Measurements from ENCODE around the gene NID2.

Gene NID2

DNA sequence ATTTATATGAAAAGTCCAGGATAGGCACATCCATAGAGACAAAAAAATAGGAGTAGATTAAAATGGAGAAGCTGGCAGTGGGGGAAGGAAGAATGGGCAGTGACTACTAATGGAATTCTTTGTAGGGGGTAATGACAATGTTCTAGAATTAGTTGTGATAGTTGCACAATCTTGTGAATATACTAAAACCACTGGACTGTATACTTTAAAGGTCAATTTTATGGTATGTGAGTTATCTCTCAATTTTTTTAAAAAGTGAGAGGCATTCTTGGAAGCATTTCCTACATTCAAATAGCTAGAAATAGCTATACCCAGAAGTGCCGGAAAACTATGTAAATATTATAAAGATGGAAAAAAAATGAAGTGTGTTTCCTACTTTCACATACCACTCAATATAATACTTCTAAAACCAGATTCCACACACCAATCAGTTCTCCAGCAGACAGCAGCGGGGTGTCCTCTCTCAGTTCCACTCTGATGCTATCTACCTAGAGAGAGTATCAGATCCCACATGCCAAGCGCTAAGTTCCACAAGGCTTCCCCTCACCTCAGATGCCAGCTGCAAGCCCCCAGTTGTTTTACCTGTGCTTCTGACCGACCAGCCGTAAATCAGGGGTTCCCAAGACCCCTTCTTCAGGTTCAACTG, 41.7 kb upstream of the NID2 start (continued):
- TF ChIP-seq, protein P1, sequence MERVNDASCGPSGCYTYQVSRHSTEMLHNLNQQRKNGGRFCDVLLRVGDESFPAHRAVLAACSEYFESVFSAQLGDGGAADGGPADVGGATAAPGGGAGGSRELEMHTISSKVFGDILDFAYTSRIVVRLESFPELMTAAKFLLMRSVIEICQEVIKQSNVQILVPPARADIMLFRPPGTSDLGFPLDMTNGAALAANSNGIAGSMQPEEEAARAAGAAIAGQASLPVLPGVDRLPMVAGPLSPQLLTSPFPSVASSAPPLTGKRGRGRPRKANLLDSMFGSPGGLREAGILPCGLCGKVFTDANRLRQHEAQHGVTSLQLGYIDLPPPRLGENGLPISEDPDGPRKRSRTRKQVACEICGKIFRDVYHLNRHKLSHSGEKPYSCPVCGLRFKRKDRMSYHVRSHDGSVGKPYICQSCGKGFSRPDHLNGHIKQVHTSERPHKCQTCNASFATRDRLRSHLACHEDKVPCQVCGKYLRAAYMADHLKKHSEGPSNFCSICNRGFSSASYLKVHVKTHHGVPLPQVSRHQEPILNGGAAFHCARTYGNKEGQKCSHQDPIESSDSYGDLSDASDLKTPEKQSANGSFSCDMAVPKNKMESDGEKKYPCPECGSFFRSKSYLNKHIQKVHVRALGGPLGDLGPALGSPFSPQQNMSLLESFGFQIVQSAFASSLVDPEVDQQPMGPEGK (CRISPR knock-in tag; IDR thresholded peaks at IDR 0.05; ENCODE audit: borderline replicate concordance) = no peak
- TF ChIP-seq SNAI2 (CRISPR knock-in tag; IDR thresholded peaks at IDR 0.05) = no peak

- no peak for ATAC-seq
- TF ChIP-seq, protein P2, sequence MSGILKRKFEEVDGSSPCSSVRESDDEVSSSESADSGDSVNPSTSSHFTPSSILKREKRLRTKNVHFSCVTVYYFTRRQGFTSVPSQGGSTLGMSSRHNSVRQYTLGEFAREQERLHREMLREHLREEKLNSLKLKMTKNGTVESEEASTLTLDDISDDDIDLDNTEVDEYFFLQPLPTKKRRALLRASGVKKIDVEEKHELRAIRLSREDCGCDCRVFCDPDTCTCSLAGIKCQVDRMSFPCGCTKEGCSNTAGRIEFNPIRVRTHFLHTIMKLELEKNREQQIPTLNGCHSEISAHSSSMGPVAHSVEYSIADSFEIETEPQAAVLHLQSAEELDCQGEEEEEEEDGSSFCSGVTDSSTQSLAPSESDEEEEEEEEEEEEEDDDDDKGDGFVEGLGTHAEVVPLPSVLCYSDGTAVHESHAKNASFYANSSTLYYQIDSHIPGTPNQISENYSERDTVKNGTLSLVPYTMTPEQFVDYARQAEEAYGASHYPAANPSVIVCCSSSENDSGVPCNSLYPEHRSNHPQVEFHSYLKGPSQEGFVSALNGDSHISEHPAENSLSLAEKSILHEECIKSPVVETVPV (CRISPR knock-in tag; IDR thresholded peaks at IDR 0.05) = no peak
- TF ChIP-seq SNAI2 (CRISPR knock-in tag; IDR thresholded peaks at IDR 0.05) = no peak
- no peak for TF ChIP-seq CSDC2 (CRISPR knock-in tag; IDR thresholded peaks at IDR 0.05)
- TF ChIP-seq ZC3H10 (CRISPR knock-in tag; IDR thresholded peaks at IDR 0.05) = no peak
- TF ChIP-seq ESRRG (CRISPR knock-in tag; IDR thresholded peaks at IDR 0.05) = no peak
- no peak for TF ChIP-seq TSHZ2 (CRISPR knock-in tag; IDR thresholded peaks at IDR 0.05)
- TF ChIP-seq, protein P1 (CRISPR knock-in tag; IDR thresholded peaks at IDR 0.05; ENCODE audit: borderline replicate concordance) = no peak
- no peak for TF ChIP-seq ISL1 (CRISPR knock-in tag; IDR thresholded peaks at IDR 0.05)
- TF ChIP-seq, protein P3, sequence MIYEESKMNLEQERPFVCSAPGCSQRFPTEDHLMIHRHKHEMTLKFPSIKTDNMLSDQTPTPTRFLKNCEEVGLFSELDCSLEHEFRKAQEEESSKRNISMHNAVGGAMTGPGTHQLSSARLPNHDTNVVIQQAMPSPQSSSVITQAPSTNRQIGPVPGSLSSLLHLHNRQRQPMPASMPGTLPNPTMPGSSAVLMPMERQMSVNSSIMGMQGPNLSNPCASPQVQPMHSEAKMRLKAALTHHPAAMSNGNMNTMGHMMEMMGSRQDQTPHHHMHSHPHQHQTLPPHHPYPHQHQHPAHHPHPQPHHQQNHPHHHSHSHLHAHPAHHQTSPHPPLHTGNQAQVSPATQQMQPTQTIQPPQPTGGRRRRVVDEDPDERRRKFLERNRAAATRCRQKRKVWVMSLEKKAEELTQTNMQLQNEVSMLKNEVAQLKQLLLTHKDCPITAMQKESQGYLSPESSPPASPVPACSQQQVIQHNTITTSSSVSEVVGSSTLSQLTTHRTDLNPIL (CRISPR knock-in tag; IDR thresholded peaks at IDR 0.05; ENCODE audit: low read depth) = no peak
- no peak for TF ChIP-seq BACH2 (CRISPR knock-in tag; IDR thresholded peaks at IDR 0.05; ENCODE audit: borderline replicate concordance)
- TF ChIP-seq OSR1 (CRISPR knock-in tag; IDR thresholded peaks at IDR 0.05) = no peak
- TF ChIP-seq ZFP30 (CRISPR knock-in tag; IDR thresholded peaks at IDR 0.05) = no peak
- no peak for TF ChIP-seq ZNF8 (CRISPR knock-in tag; IDR thresholded peaks at IDR 0.05)
- no peak for TF ChIP-seq ZNF565 (CRISPR knock-in tag; conservative IDR thresholded peaks at IDR 0.05; ENCODE audit: low read depth)
These were observed 40.0 kb upstream of the NID2 start for GRCh38 chr14:52108823-52109222.

DNA sequence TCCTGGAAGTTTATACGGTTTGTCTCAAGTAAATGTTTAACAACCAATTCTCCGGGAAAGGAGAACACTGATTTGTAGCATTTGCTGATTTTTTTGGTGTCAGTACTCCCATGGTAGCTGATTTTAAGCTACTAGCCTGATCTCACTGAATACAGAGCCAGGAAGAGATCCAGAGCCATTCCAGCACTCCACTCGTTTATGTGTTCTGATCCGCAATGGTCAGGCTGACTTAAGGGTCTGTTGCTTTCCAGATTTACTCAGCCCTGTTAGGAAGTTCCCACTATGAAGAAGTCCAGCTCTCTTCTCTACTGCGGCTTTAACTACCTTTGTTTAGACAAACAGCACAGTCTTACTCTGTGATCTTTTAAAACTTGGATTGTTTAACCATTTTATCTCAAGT, 38.0 kb upstream of the NID2 start:
- TF ChIP-seq ZNF70 (CRISPR knock-in tag; IDR thresholded peaks at IDR 0.05) (no peak), GLIS3 (CRISPR knock-in tag; IDR thresholded peaks at IDR 0.05) (no peak), ESRRG (CRISPR knock-in tag; IDR thresholded peaks at IDR 0.05) (no peak), POU6F1 (CRISPR knock-in tag; IDR thresholded peaks at IDR 0.05; ENCODE audit: borderline replicate concordance, low read depth) (no peak), OSR1 (CRISPR knock-in tag; IDR thresholded peaks at IDR 0.05) (no peak), ZNF565 (CRISPR knock-in tag; conservative IDR thresholded peaks at IDR 0.05; ENCODE audit: low read depth) (no peak)
- TF ChIP-seq, protein P2 (CRISPR knock-in tag; IDR thresholded peaks at IDR 0.05) = no peak
- no peak for ATAC-seq
